Activated naive CD4-positive, alpha-beta T cell treated with anti-CD3 and anti-CD28 coated beads, Interleukin-2, amount 50 U/mL, for 24 hours (primary cell): Measurements from ENCODE around the gene NDRG3.

Experiments used
- H3K27ac Mint-ChIP-seq: one replicate; pipeline ENCODE4 v1.8.0; 2021; ENCODE audit warnings: mild to moderate bottlenecking, mixed read lengths
- H3K27me3 Mint-ChIP-seq: one replicate; pipeline ENCODE4 v1.8.0; 2021; ENCODE audit warnings: mixed read lengths
- H3K36me3 Mint-ChIP-seq: one replicate; pipeline ENCODE4 v1.8.0; 2021; ENCODE audit warnings: mixed read lengths
- H3K4me1 Mint-ChIP-seq: one replicate; pipeline ENCODE4 v1.8.0; 2021; ENCODE audit warnings: mixed read lengths
- H3K4me3 Mint-ChIP-seq: one replicate; pipeline ENCODE4 v1.8.0; 2021; ENCODE audit warnings: mild to moderate bottlenecking, mixed read lengths
- H3K9me3 Mint-ChIP-seq: one replicate; pipeline ENCODE4 v1.8.0; 2021; ENCODE audit warnings: mixed read lengths

NDRG3 gene

DNA sequence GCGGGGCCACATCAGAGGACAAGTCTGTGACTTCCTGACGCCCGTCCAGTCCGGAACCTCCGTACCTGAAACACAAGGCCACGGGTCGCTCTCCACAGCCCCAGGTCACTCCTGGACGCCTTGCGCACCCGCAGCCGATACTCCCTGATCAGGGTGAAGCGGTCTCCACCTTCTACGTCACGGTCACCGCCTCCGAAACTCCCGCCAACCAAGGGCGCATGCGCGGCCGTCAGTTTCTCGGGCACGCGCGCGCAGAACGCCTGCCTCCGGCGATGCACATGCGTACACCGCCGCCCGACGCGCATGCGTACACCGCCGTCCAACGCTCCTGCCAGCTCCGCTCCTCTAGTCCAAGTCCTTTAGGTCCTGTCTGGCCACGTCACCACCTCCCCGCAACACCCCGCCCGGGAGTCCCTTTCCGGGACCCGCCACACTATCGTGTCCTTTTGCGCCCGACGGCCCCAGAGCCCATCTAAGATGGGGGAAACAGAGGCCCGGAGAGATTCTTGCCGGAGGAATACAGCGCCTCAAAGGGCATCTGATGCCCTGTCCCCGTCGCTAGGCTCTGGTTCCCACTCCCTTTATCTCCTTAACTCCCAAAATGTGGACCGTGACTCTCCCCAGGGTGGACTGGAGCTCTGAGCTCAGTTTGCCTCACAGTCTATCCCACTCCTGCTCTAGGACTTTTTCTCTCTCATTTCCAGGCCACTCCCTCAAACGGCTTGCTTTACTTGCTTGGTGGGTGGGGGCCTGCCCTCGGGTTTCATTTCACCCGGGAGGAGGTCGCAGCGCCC lies 27.9 kb upstream of the NDRG3 start, which contains the start of gene DSN1:
Gene DSN1 (minus strand): TSS at position 167 of the 794 bp plus-strand sequence. CDS start 2,305 bp downstream, outside the sequence.
- peaks cover 17% of the 10 kb centered on the region for H3K4me1 Mint-ChIP-seq
- peaks cover 1% of the 10 kb centered on the region for H3K27me3 Mint-ChIP-seq

DNA sequence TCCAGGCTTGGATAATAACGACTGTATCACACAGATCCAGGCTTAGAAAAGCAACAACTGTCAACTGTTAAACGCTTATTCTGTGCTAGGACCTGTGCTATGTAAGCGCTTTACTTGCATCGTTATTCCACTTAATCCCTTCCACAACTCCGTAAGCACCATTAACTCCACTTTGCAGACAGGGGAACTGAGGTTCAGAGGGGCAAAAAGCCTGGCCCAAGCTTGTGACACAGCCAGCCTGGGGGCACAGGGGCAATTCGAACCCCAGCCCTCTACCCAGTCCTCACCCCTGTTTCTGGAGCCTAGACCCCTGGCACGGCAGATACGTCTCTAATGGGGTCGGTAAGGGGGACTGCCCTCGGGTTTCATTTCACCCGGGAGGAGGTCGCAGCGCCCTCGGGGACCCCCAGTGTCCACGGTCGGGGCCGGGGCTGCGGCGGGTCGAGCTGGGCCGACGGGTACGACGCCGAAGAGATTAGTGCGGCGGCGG lies 27.3 kb upstream of the NDRG3 start:
- Mint-ChIP-seq H3K4me3 (peak overlapping the region; percentile 94), H3K36me3 (no peaks in the 10 kb centered on the region), H3K4me1 (peaks cover 17% of the 10 kb centered on the region), H3K9me3 (no peaks in the 10 kb centered on the region), H3K27ac (no peak overlapping the region), H3K27me3 (peaks cover 1% of the 10 kb centered on the region)

More for the DNA sequence above, 27.9 kb upstream of the NDRG3 start, which contains the start of gene DSN1:
- Mint-ChIP-seq H3K27ac (peak within 1 kb of the TSS; percentile 98), H3K9me3 (no peaks in the 10 kb centered on the region), H3K36me3 (no peaks in the 10 kb centered on the region), H3K4me3 (peak within 1 kb of the TSS; percentile 94)

DNA sequence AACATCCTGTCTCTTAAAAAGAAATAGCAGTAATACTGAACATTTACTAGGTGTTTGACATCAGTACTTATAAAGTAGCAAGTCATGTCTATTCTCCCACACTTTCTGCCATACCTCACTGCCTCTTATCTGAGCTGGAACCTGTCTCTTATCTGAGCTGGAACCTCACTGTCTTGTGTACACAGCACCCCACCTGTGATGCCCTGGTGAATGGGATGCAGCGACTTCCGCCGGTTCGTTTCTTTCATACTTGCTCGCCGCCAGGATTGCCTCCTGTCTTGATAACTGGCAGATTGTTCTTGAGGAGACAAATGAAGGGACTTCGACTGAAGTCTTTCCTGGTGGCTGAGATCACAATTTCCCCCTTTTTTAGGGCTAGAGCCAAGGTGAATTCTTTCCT lies 24.8 kb upstream of the NDRG3 start:
- Mint-ChIP-seq H3K27ac (no peak overlapping the region), H3K4me1 (peaks cover 17% of the 10 kb centered on the region), H3K36me3 (no peaks in the 10 kb centered on the region), H3K9me3 (no peaks in the 10 kb centered on the region), H3K27me3 (peaks cover 1% of the 10 kb centered on the region), H3K4me3 (no peak overlapping the region)

DNA sequence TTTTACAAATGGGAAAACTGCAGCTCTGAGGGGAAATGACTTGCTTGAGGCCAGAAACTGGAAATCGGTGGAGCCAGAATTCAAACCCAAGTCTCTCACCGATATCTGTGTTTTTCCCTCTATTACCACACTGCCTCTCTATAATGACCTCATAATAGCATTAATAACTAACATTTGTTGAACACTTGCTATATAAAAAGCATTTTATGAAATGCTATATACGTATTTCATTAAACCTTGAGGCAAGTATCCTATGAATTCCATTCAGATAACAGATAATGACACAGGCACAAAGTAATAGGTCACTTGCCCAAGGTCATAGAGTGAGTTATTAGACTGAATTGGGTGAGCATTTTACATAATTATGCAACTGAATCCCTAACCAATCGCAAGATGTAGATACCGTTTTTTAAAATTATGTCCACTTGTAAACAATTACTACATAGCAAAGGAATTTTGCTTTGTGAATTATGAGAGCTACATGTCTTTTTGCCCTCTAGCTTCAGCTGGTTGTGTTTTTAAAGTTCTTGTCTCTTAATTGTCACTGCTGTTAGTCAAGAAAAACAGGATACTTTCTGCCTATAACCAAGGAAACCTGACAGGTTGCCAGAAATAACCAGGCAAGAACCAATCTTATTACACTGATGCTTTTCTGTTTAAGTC lies 23.0 kb upstream of the NDRG3 start:
- peaks cover 17% of the 10 kb centered on the region for H3K4me1 Mint-ChIP-seq
- H3K27me3 Mint-ChIP-seq, result peaks cover 1% of the 10 kb centered on the region
- no peaks in the 10 kb centered on the region for H3K9me3 Mint-ChIP-seq
- no peak overlapping the region for H3K27ac Mint-ChIP-seq
- H3K36me3 Mint-ChIP-seq, result no peaks in the 10 kb centered on the region
- H3K4me3 Mint-ChIP-seq, result no peak overlapping the region

DNA sequence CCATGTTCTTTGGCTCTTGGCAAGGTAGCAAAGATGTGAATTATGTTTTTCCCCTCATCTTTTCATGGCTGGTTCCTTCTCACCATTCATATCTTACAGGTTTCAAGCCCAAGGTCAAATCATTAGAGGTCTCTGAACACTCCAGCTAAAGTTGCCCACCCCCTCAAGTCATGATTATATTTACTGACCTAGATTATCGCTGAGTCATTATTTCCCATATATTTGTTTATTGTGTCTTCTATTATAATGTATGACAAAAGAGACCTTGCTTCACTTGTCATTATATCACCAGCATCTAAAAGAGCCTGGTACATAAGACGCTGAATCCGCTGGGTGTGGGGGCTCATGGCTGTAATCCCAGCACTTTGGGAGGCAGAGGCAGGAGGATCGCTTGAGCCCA lies 15.2 kb upstream of the NDRG3 start:
- no peaks in the 10 kb centered on the region for H3K4me1 Mint-ChIP-seq
- H3K27me3 Mint-ChIP-seq, result no peaks in the 10 kb centered on the region
- no peak overlapping the region for H3K27ac Mint-ChIP-seq
- no peaks in the 10 kb centered on the region for H3K9me3 Mint-ChIP-seq
- peaks cover 4% of the 10 kb centered on the region for H3K36me3 Mint-ChIP-seq
- no peak overlapping the region for H3K4me3 Mint-ChIP-seq

DNA sequence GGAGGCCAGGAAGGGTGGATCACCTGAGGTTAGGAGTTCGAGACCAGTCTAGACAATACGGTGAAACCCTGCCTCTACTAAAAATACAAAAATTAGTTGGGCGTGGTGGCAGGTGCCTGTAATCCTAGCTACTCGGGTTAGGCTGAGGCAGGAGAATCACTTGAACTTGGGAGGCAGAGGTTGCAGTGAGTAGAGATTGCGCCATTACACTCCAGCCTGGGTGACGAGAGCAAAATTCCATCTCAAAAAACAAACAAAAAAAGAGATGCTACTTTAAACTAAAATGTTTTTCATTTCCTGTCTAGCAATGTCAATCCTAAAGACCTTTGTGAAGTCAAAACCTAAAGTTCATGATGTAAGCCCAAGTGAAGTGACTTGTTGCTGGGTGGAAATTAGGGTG lies 14.8 kb upstream of the NDRG3 start:
- Mint-ChIP-seq H3K4me1 (no peaks in the 10 kb centered on the region), H3K4me3 (no peak overlapping the region), H3K27me3 (no peaks in the 10 kb centered on the region), H3K36me3 (peaks cover 4% of the 10 kb centered on the region), H3K27ac (no peak overlapping the region), H3K9me3 (no peaks in the 10 kb centered on the region)

DNA sequence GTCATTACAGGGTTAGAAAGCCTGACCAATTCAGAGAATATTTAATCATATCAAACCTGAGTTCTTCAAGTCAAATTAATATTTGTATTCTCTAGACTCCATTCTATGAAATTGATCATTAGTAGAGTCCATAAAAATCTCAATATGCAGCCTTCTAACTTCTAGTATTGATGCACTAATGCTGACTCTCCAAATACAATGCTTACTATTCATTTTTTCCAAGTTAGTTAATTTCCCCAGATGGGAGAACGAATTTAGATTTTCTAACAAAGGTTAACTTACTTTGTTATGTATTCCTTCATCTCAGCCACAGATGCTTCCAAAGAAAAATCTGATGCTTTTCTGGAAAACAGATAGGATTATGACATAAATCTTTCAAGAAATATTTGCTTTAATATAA lies 12.4 kb upstream of the NDRG3 start:
- Mint-ChIP-seq H3K27me3 (no peaks in the 10 kb centered on the region), H3K4me3 (no peak overlapping the region), H3K36me3 (peaks cover 4% of the 10 kb centered on the region), H3K9me3 (no peaks in the 10 kb centered on the region), H3K4me1 (no peaks in the 10 kb centered on the region), H3K27ac (no peak overlapping the region)

DNA sequence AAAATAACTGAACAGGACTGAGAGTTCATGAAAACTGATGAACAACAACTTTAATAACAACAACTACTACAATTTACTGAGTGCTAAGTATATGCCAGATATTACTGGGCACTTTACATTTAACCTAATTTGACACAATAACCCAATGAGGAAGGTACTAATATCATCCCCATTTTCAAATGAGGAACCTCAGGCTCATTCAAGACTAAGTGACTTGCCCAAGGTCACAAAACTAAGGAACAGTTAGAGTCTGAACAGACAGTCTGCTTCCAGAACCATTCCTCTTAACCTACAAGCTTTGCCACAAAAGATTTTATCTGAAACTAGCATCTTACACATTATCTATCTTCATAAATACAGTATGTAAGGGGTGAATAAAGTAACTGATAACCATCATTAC lies 10.6 kb upstream of the NDRG3 start:
- no peak overlapping the region for H3K4me3 Mint-ChIP-seq
- no peaks in the 10 kb centered on the region for H3K27me3 Mint-ChIP-seq
- peaks cover 10% of the 10 kb centered on the region for H3K36me3 Mint-ChIP-seq
- no peaks in the 10 kb centered on the region for H3K9me3 Mint-ChIP-seq
- H3K27ac Mint-ChIP-seq, result no peak overlapping the region
- no peaks in the 10 kb centered on the region for H3K4me1 Mint-ChIP-seq

DNA sequence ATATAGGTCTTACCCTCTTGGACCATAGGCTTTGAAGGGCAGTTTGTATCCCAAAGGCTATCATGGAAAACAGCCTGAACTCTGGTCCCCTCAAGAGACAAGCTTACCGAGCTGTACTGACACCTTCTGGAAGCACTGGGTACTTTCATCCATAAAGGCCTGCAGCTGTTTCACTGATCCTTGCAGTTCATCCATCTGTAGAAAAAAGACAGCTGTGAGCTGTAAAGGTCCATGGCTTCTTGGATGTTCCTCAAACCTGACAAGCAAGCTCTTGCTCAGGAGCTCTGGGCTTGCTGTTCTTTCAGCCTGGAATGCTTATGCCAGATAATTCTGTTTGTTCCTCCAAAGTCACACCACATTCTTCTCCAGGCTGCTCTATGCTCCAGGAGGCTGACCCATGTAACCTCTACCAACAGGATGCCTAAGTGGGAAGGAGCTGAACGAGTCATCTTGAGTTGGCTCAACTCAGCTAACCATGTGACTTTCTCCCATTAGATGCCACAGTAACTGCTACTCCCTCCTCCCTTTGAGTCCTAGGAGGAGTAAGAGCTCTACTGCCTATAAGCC lies 8.8 kb upstream of the NDRG3 start:
- Mint-ChIP-seq H3K27me3 (no peaks in the 10 kb centered on the region), H3K36me3 (peaks cover 10% of the 10 kb centered on the region)

DNA sequence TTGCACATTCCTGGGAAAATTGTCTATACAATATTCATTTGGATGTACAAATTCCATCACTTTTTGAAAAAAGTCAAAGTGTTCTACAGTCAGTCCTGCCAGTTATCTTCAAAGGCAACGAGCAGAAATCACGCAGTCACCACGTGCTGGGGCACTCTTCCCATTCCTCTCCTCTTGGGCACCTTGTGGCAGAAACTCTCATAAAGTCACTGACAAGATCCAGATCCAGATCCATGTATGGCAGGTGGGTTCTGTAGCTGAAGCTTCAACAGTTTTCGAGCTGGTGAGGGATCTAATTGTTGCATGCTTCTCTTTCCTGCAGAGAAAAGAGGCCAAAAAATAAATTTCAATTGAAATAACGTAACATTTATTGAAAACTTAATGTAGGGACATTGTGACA lies 6.7 kb upstream of the NDRG3 start:
- Mint-ChIP-seq H3K4me1 (no peaks in the 10 kb centered on the region), H3K27ac (no peak overlapping the region), H3K36me3 (peaks cover 8% of the 10 kb centered on the region), H3K27me3 (no peaks in the 10 kb centered on the region), H3K4me3 (no peak overlapping the region), H3K9me3 (no peaks in the 10 kb centered on the region)

More for the DNA sequence above, 8.8 kb upstream of the NDRG3 start:
- Mint-ChIP-seq H3K9me3 (no peaks in the 10 kb centered on the region), H3K4me1 (no peaks in the 10 kb centered on the region), H3K27ac (no peak overlapping the region), H3K4me3 (no peak overlapping the region)

DNA sequence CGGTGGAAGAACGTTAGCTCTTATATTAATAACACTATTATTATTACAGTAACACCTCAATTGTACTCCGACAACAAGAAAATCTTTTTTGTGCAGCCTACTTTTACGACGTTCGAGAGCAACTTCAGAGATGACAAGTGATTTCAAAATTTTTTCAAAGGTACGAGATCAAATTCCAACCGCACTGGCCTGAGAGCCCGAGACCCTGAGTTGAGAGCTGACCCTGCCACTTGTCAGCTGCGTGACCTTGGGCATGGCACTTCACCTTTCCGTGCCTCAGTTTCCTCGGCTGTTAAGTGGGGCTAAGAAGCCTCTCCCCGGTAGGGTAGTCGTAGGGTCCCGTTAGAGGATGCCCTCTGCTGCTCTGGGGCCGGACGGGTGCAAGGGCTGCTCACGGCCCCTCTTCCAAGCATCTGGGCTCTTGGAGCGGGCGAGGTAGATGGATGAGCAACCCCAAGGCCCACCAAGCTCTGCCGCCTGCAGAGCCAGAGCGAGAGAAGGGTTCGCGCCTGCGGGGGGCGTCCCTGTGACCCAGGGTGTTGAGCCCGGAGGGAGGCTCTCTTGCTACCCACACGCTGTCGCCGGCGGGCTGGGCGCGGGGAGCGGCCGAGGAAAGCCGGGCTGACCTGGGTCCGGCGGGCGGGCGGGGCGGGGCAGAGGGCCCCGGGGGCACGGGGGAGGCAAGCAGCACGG lies 510 bp downstream of the NDRG3 start:
- peaks cover 31% of the 10 kb centered on the region for H3K4me1 Mint-ChIP-seq
- H3K27ac Mint-ChIP-seq, result peak overlapping the region; percentile 66
- H3K36me3 Mint-ChIP-seq, result no peaks in the 10 kb centered on the region
- H3K4me3 Mint-ChIP-seq, result peak overlapping the region; percentile 91
- no peaks in the 10 kb centered on the region for H3K9me3 Mint-ChIP-seq
- no peaks in the 10 kb centered on the region for H3K27me3 Mint-ChIP-seq

DNA sequence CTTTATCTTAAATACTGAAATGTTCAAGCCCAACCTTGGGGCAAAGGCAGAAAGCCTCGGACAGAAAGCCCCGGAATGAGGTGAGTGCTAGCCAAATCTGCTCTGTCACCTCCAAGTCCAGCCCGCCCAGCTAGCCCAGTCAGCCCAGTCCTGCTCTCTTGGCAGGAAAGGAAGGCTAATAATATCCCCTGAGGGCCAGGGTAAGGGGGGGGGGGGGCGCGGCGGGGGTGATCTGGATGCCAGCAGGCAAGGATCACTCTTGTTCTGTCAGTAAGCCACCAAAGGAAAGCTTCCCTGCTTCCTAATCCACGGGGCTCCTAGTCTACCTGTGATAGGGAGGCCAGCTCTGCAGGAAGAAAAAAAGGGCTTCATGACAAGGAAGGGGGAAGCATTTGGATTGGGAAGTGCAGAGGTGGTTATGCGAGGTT lies 1.1 kb downstream of the NDRG3 start:
- Mint-ChIP-seq H3K27me3 (no peaks in the 10 kb centered on the region), H3K27ac (no peak overlapping the region), H3K9me3 (no peaks in the 10 kb centered on the region), H3K36me3 (no peaks in the 10 kb centered on the region), H3K4me3 (peak overlapping the region; percentile 91), H3K4me1 (peaks cover 31% of the 10 kb centered on the region)

DNA sequence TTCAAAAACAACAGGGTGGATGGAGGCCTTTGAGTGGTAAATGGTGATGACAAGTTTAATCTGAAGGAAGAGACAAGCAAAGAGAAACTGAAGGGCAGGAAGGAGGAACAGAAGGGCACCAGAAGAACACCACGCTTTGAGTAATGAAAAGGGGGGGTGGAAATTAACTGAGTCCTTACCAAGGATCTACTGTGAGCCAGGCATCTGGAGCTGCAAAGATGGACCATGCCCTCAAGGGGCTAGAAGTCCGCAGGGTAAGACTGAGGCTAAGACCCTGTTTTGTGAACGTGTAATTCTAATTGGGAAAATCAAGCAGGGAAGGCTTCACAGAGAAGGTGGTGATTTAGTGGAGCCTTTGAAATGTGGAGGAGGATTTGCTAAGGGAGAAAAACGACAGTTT lies 1.6 kb downstream of the NDRG3 start:
- no peaks in the 10 kb centered on the region for H3K27me3 Mint-ChIP-seq
- H3K4me1 Mint-ChIP-seq, result peaks cover 31% of the 10 kb centered on the region
- H3K27ac Mint-ChIP-seq, result peak overlapping the region; percentile 57
- no peaks in the 10 kb centered on the region for H3K36me3 Mint-ChIP-seq
- no peaks in the 10 kb centered on the region for H3K9me3 Mint-ChIP-seq
- H3K4me3 Mint-ChIP-seq, result peak overlapping the region; percentile 82

DNA sequence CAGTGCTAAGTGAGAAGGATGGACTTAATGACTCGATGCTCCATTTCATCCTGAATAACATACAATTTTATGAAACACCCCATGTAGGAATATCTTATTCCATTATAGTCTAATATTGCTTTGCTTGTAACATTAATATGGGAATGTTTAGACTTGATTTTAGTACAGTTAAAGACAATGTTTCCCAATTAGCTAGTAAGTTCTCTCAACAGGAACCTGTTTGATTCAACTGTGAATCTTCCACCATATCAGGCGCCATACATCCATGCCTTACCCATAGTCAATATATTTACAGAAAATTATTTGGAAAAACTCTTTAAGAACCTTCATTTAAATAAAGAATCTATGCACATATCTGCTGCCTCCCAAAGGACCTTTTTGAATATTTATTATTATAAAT lies 3.3 kb downstream of the NDRG3 start:
- Mint-ChIP-seq H3K27ac (no peak overlapping the region), H3K4me1 (peaks cover 31% of the 10 kb centered on the region), H3K9me3 (no peaks in the 10 kb centered on the region), H3K27me3 (no peaks in the 10 kb centered on the region), H3K4me3 (no peak overlapping the region), H3K36me3 (no peaks in the 10 kb centered on the region)

DNA sequence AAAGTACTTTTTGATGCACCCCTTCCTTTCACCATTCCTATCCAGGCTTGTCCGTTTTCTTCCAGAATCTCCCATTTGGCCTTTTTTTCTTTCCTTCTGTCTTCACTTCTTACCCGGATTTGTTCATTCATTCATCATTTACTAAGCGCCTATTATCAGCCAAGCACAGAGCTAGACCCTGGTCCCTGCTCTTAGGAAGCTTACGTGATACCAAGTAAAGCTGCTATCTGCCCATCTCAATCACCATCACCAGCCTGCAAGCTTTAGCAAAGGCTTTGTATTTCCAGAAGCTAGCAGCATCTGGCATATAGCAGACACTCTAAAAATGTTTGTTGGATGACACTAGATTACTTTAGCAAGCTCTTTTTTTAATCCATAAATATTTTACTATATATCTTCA lies 4.8 kb downstream of the NDRG3 start:
- H3K4me1 Mint-ChIP-seq, result peaks cover 32% of the 10 kb centered on the region
- no peaks in the 10 kb centered on the region for H3K36me3 Mint-ChIP-seq
- H3K27me3 Mint-ChIP-seq, result no peaks in the 10 kb centered on the region
- no peak overlapping the region for H3K4me3 Mint-ChIP-seq
- H3K27ac Mint-ChIP-seq, result no peak overlapping the region
- H3K9me3 Mint-ChIP-seq, result no peaks in the 10 kb centered on the region
